ENCODE results near the gene ADGB. TPM values are rescaled to one million over a fixed set of nuclear protein-coding genes. Genes with fewer than 3 reads are reported as not detected.
"Not testable (repeated sequence)": the region's sequence is repeated elsewhere in the genome, so short reads cannot be mapped to it uniquely, and the experiment has no call there.

ADGB gene
- polyA plus RNA-seq, 1 donor, result not detected

GRCh38 chr6:146767632-146768031, 168.9 kb downstream of the ADGB start:
- no peak for DNase-seq (ENCODE audit: low read depth)

DNA sequence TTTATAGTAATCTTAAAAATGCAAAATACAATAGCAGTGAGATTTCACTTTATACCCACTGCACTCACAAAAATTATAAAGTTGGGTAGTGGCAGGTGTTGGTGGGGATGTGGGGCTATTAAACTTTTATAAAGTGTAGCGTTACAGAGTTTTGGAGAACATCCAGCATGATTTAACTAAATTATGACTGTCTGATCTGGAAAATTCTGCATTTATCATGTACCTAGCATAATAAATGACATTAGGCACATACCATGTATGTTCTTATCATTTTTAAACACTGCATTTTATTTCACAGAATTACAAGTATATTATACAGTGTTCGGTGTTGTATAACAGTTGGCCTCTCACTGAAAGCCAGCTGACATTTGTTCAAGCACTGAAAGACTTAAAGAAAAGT, 169.9 kb downstream of the ADGB start:
- DNase-seq (ENCODE audit: low read depth), result no peak

- no peak for DNase-seq (ENCODE audit: low read depth)
Measured at GRCh38 chr6:146770275-146770964, 171.6 kb downstream of the ADGB start.

- no peak for DNase-seq (ENCODE audit: low read depth)
Measured at GRCh38 chr6:146770965-146771735, 172.4 kb downstream of the ADGB start.

DNA sequence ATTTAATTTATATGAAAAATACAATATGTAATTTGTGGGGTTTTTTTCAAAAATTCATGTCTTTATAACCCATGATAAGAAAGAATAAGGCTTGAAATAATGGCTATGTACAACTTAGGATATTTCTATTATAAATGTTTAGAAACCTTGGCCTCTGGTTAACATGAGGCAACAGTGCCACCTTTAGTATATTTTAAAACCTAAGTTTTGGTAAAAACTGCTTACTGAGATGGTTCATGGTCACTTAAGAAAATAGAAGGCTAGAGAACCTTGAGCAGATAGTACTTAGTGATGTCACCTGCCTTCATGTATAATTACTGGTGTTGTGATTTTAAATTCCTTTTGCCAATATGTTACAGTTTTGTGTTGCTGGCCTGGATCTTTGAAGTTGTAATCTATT, 176.4 kb downstream of the ADGB start:
- no peak for DNase-seq (ENCODE audit: low read depth)

DNA sequence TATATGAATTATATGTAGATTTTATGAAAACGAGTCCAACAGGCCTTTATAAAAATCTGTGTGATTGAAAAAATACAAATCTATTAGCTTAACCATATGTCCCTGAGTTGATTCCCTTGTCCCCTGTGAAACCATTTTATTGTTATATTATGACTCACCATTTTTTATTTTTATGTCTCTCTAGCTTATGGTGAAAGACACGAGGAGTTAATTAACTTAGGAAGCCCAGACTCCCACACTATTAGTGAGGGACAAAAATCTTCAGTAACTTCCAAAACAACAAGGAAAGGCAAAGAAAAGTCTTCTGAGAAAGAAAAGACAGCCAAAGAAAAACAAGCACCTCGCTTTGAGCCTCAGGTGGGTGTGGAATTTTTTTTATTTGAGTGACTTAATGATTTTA, 183.1 kb downstream of the ADGB start:
- no peak for DNase-seq (ENCODE audit: low read depth)

DNA sequence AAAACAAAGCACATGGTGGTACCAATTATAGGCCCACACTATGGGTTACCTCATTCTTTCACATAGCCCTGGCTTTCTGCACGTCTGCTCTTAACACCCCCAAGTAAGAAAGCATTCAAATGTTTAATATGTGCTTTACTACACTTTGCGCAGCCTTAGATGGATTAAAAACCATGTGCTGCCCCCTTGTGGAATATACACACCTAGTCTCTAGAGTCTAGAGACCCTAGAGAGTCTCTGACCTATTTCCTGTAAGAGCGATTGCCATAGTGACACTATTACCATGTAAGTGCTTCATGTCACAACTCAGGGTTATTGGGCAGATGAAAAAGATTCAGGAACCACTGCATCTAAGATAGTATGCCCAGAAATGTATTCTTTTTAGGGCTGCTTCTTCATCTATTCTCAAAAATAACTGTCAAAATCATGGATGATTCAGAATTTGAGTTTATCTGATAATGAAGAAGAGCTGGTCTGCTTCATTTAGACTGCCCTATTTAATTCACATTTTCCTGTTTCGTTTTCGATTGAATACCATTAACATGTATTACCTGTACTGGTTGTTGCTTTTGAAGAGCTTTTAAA, 186.3 kb downstream of the ADGB start:
- DNase-seq (ENCODE audit: low read depth), result no peak

- DNase-seq (ENCODE audit: low read depth), result no peak
Measured at GRCh38 chr6:146787876-146788508, 189.2 kb downstream of the ADGB start.

DNA sequence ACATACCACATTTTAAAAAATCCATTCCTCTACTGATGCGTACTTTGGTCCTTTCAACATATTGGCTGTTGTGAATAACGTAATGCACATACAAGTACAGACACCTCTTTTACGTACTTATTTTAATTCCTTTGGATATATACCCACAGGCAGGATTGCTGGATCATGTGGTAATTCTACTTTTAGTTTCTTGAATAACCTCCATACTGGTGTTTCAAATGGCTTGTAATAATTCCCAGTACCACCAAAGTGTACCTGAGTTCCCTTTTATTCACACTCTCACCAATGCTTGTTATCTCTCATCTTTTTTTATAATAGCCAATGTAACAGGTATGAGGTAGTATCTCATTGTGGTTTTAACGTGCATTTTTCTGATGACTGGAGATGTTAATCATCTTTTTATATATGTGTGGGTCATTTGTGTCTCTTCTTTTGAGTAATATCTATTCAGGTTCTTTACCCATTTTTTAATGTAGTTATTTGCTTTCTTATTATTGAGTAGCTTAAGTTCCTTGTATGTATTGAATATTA, 191.9 kb downstream of the ADGB start:
- DNase-seq (ENCODE audit: low read depth), result no peak

DNA sequence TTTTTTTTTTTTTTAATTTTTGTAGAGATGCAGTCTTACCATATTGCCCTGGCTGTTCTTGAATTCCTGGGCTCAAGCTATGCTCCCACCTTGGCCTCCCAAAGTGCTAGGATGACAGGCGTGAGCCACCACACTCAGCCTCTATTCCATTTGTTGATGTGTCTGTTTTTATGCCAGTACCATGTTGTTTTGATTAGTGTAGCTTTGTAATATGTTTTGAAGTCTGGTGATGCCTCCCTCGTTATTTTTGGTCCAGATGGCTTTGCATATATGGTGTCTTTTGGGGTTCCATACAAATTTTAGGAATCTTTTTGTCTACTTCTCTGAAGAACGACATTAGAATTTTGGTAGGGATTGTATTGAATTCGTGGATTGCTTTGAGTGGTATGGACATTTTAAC, 193.2 kb downstream of the ADGB start:
- no peak for DNase-seq (ENCODE audit: low read depth)

GRCh38 chr6:146793218-146793617, 194.4 kb downstream of the ADGB start:
- not testable (repeated sequence) for DNase-seq (ENCODE audit: low read depth)

GRCh38 chr6:146795479-146796133, 196.8 kb downstream of the ADGB start:
- no peak for DNase-seq (ENCODE audit: low read depth)

GRCh38 chr6:146803167-146803566, 204.4 kb downstream of the ADGB start:
- DNase-seq (ENCODE audit: low read depth), result not testable (repeated sequence)

GRCh38 chr6:146803601-146804000, 204.8 kb downstream of the ADGB start:
- no peak for DNase-seq (ENCODE audit: low read depth)

GRCh38 chr6:146805546-146806325, 207.0 kb downstream of the ADGB start:
- DNase-seq (ENCODE audit: low read depth), result no peak

DNA sequence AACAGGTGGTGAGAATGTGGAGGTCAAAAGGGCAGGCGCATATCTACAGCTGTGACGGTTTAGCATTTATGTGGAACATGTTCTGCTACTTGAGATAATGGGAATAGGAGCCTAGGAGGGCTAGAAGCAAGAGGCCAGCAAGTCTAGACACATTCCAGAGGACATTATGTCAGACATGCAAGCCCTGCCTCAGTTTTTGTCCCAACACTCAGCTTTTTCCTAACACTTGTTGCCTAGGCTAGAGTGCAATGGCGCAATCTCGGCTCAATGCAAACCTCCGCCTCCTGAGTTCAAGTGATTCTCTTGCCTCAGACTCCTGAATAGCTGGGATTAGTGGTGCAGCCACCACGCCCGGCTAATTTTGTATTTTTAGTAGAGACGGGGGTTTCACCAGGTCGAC, 210.2 kb downstream of the ADGB start:
- not testable (repeated sequence) for DNase-seq (ENCODE audit: low read depth)

DNA sequence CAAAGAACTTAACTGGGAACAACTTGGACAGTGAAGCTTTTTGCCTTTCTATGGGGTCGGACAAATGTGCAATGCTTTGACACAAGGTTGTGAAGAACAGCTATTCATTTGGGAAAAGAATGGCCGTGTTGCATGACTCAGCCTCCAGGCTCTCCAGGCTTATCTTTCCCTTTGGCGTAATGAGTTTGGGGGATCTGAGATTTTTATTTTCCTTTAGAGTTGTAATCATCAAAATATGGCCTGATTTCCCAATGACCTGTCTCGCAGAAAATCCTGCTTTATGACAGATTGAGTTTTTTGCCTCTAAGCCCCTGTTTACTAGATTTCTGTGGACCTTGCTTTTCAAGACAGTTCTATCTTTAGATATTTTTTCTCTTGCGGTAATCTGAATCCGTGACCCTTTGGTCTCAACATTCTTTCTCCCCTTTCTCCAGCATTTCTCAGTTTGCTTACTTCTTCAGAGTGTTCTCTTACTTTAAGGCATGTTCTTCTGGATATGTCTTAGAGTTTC, 214.1 kb downstream of the ADGB start:
- not testable (repeated sequence) for DNase-seq (ENCODE audit: low read depth)

DNA sequence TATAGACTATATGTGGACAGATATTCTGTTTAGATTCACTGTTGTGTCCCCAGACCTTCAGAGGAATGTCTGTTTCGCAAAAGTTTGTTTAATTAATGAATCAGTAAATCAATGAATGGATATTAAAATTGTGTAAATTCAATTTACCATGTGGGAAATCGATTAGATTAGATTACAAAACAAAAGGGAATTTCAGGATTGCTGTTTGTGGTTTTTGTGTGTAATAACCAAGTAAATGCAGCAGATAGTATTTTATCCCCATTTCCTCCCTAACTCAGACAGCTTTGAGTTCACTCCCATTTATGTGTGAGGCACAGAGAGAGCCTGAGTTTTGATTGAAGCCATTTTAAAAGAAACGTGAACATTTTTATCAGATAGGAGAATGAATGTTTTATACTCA, 214.8 kb downstream of the ADGB start:
- DNase-seq (ENCODE audit: low read depth), result no peak

- DNase-seq (ENCODE audit: low read depth), result no peak
Measured at GRCh38 chr6:146814148-146814750, 215.5 kb downstream of the ADGB start.
